Measurements from ENCODE around the gene MYCL. TPM values are rescaled to one million over a fixed set of nuclear protein-coding genes. Genes with fewer than 3 reads are reported as not detected.

The MYCL gene
- total and polyA plus RNA-seq, 2 of the 8 experiments (the other 6 are each of a cell fraction or from before 2014, with no cell fraction given): 20.3 to 28.8 TPM

- ChIA-PET CTCF (ENCODE audit: partially characterized antibody) (interaction anchor here (0.6 to 1.8 kb wide), 4 partner anchors 21 to 374 kb away, joined by 3 to 5 read pairs (median 3); no protein-coding TSS in a partner anchor), POLR2A (ENCODE audit: partially characterized antibody) (interaction anchor here (0.6 to 5.2 kb wide), 5 partner anchors 13 to 288 kb away, joined by 3 to 29 read pairs (median 3); partner anchors contain the start of gene MFSD2A)
- Histone ChIP-seq H3K4me3 (ENCODE audit: extremely low read depth in 1 of 4, insufficient read depth in 2 of 4, low read depth in 3 of 4, low read length in 4 of 4) (no peak overlapping the region), H3K27ac (ENCODE audit: low read depth, low read length) (no peak overlapping the region), H3K56ac (replicated peaks; ENCODE audit: insufficient read length, low read depth, low read length) (no peak overlapping the region), H3K27me3 (replicated peaks in 1 of 4; ENCODE audit: control insufficient read depth in 3 of 4, extremely low read depth in 1 of 4, insufficient read depth in 3 of 4, low read length in 3 of 4) (no peaks in the 10 kb centered on the region), H2AK5ac (ENCODE audit: low read depth, low read length) (no peak overlapping the region), H4K91ac (replicated peaks; ENCODE audit: insufficient read length, low read length) (no peak overlapping the region), H3K18ac (ENCODE audit: extremely low read depth, low read length) (no peak overlapping the region), H2BK120ac (replicated peaks; ENCODE audit: low read depth, low read length) (no peak overlapping the region), H2BK12ac (ENCODE audit: low read depth, low read length) (no peak overlapping the region), H3K9me3 (ENCODE audit: insufficient read depth in 2 of 2, low read depth in 1 of 2, low read length in 1 of 2) (no peaks in the 10 kb centered on the region), H3K79me2 (ENCODE audit: control insufficient read depth in 1 of 2, insufficient read depth in 2 of 2, low read length in 2 of 2) (no peaks in the 10 kb centered on the region), H3K79me1 (ENCODE audit: low read depth, low read length) (no peaks in the 10 kb centered on the region), H3K23ac (ENCODE audit: insufficient read length) (no peak overlapping the region), H3K4me1 (replicated peaks in 1 of 4; ENCODE audit: control insufficient read depth in 3 of 4, insufficient read depth in 4 of 4, low read length in 3 of 4) (peaks cover 0 to 3% (median 0%) of the 10 kb centered on the region in 4 experiments; a peak in 1 of 7 replicates), H3K23me2 (ENCODE audit: low read depth, low read length) (no peaks in the 10 kb centered on the region), H3K4ac (replicated peaks; ENCODE audit: insufficient read length, low read depth, low read length) (no peak overlapping the region), H4K8ac (ENCODE audit: extremely low read depth, insufficient read depth, low read length) (no peak overlapping the region), H2BK20ac (ENCODE audit: low read length) (peak overlapping the region; percentile 21; the same call in 1 of the 2 replicates), H2BK5ac (ENCODE audit: low read depth, low read length) (no peak overlapping the region), H4K5ac (ENCODE audit: insufficient read length, low read depth, low read length) (no peak overlapping the region), H3K36me3 (ENCODE audit: control insufficient read depth in 2 of 4, insufficient read depth in 4 of 4, low read length in 3 of 4) (no peaks in the 10 kb centered on the region), H4K20me1 (replicated peaks in 1 of 2; ENCODE audit: control insufficient read depth in 1 of 2, insufficient read depth in 2 of 2, low read length in 2 of 2) (no peaks in the 10 kb centered on the region), H3K9ac (replicated peaks in 1 of 4; ENCODE audit: extremely low read depth in 1 of 4, low read depth in 3 of 4, low read length in 3 of 4) (no peak overlapping the region), H3K14ac (ENCODE audit: insufficient read length) (no peak overlapping the region), H2BK15ac (ENCODE audit: low read length) (0 out of 2 replicates have a peak overlapping the region, but pooled peaks have one; percentile 10), H3K4me2 (ENCODE audit: insufficient read depth in 1 of 2, low read depth in 2 of 2, low read length in 2 of 2) (no peak overlapping the region), H2AFZ (ENCODE audit: low read length) (no peak overlapping the region)
- DNase-seq (ENCODE audit: low read depth in 1 of 2, low spot score in 2 of 2) (no peak), FAIRE-seq (no peak)
- 89% methylated on average over 9 of the region's 9 CpGs; no CpG with 5 or more reads in 1 of the 2 experiments for WGBS, 2 experiments (ENCODE audit: extremely low coverage in 1 of 2, insufficient coverage in 1 of 2, insufficient read length in 1 of 2, insufficient replicate concordance in 2 of 2, low coverage in 1 of 2, low lambda C conversion rate in 2 of 2, missing lambda C conversion rate in 1 of 2)
- TF ChIP-seq BCL11A (IDR thresholded peaks at IDR 0.05; ENCODE audit: low read depth in 2 of 2, low read length in 2 of 2) (no peak), SIX5 (IDR thresholded peaks at IDR 0.05; ENCODE audit: low read depth, low read length) (no peak), RFX5 (IDR thresholded peaks at IDR 0.05; ENCODE audit: borderline replicate concordance, low read depth, low read length) (no peak), ATF3 (IDR thresholded peaks at IDR 0.05; ENCODE audit: insufficient read depth, low read depth, low read length) (no peak), HDAC2 (IDR thresholded peaks at IDR 0.05; ENCODE audit: borderline replicate concordance in 1 of 2, low read depth in 2 of 2, low read length in 2 of 2) (no peak), PHF8 (conservative IDR thresholded peaks at IDR 0.05; ENCODE audit: low read depth, low read length) (no peak), YY1 (IDR thresholded peaks at IDR 0.05; ENCODE audit: low read depth, low read length) (no peak), RAD21 (IDR thresholded peaks at IDR 0.05 in 1 of 2, conservative IDR thresholded peaks at IDR 0.05 in 1 of 2; ENCODE audit: low read depth in 2 of 2, low read length in 2 of 2) (no peak), TCF12 (IDR thresholded peaks at IDR 0.05; ENCODE audit: low read depth, low read length) (no peak), MAFK (IDR thresholded peaks at IDR 0.05; ENCODE audit: low read depth, low read length) (no peak)
These were observed 39.5 kb upstream of the MYCL start for GRCh38 chr1:39940980-39941871.

Measured in H1 (cell line).